ENCODE results near the gene RHO. TPM values are rescaled to one million over a fixed set of nuclear protein-coding genes. Genes with fewer than 3 reads are reported as not detected.

RHO gene
- total RNA-seq, 1 experiment from 2014 or later = not detected

GRCh38 chr3:129482721-129483120 is 45.7 kb upstream of the RHO start:
- H4K8ac ChIP-seq (replicated peaks; ENCODE audit: insufficient read length, low read depth, low read length) = no peak overlapping the region
- H3K23ac ChIP-seq (ENCODE audit: insufficient read length, low read depth, low read length) = no peak overlapping the region
- H2BK20ac ChIP-seq (ENCODE audit: low read depth, low read length, poor library complexity, severe bottlenecking) = no peak overlapping the region
- H4K20me1 ChIP-seq (ENCODE audit: control insufficient read depth, insufficient read depth, insufficient read length) = no peaks in the 10 kb centered on the region
- no peaks in the 10 kb centered on the region for H3K23me2 ChIP-seq (ENCODE audit: insufficient read length, low read depth, low read length, poor library complexity, severe bottlenecking)
- H3K27ac ChIP-seq (ENCODE audit: insufficient read length, low read depth, low read length) = no peak overlapping the region
- WGBS (ENCODE audit: extremely low coverage, insufficient read length, low lambda C conversion rate) = no CpG with 5 or more reads among the region's 1 CpG
- no peaks in the 10 kb centered on the region for H3K79me1 ChIP-seq (ENCODE audit: insufficient read depth, low read depth, low read length, poor library complexity, severe bottlenecking)
- H3K4me2 ChIP-seq (ENCODE audit: insufficient read depth, insufficient read length, low read length) = no peak overlapping the region
- H3K27me3 ChIP-seq (ENCODE audit: insufficient read depth, low read length) = no peaks in the 10 kb centered on the region
- no peak overlapping the region for H3K9ac ChIP-seq (ENCODE audit: extremely low read depth, insufficient read length, low read length)
- H3K27ac Mint-ChIP-seq = no peak overlapping the region; a peak in 1 of 7 replicates
- no peak overlapping the region for H3K18ac ChIP-seq (ENCODE audit: insufficient read length, low read depth, low read length)
- H4K5ac ChIP-seq (ENCODE audit: insufficient read length, low read depth, low read length) = no peak overlapping the region
- H3K4ac ChIP-seq (ENCODE audit: low read depth, low read length) = no peak overlapping the region
- peak; percentile 63 for TF ChIP-seq CTCF (conservative IDR thresholded peaks at IDR 0.05)
- H2AK5ac ChIP-seq (ENCODE audit: insufficient read length, low read length) = no peak overlapping the region
- DNase-seq = peak; percentile 52
- no peak overlapping the region for H3K4me3 Mint-ChIP-seq
- peaks cover 11% of the 10 kb centered on the region; the same call in 1 of the 2 replicates for H3K4me1 ChIP-seq (ENCODE audit: insufficient read depth, low read length)
- no peak overlapping the region for H2BK5ac ChIP-seq (ENCODE audit: insufficient read length, low read length)
- H3K9me3 ChIP-seq (ENCODE audit: control insufficient read depth, low read depth, low read length) = no peaks in the 10 kb centered on the region
- no peak overlapping the region for H4K91ac ChIP-seq (ENCODE audit: insufficient read length, low read depth, low read length)
- peaks cover 45 to 51% of the 10 kb centered on the region in 2 experiments for H3K4me1 Mint-ChIP-seq
- H3K56ac ChIP-seq (ENCODE audit: insufficient read length, low read depth, low read length) = no peak overlapping the region
- H3K9me3 Mint-ChIP-seq = no peaks in the 10 kb centered on the region; a peak in 1 of 5 replicates
- no peak overlapping the region for H2BK120ac ChIP-seq (ENCODE audit: low read depth, low read length, poor library complexity, severe bottlenecking)
- no peak overlapping the region for H2BK12ac ChIP-seq (ENCODE audit: insufficient read length, low read depth, low read length)
- no peaks in the 10 kb centered on the region for H3K27me3 Mint-ChIP-seq (ENCODE audit: low read depth)
- H2AFZ ChIP-seq (ENCODE audit: low read length) = no peak overlapping the region
- H2BK15ac ChIP-seq (ENCODE audit: low read depth, low read length) = no peak overlapping the region
- H3K79me2 ChIP-seq (ENCODE audit: insufficient read depth, low read length) = no peaks in the 10 kb centered on the region
- peaks cover 8 to 41% (median 31%) of the 10 kb centered on the region in 3 experiments for H3K36me3 Mint-ChIP-seq (ENCODE audit: insufficient read depth in 1 of 3, low read depth in 3 of 3)
- H3T11ph ChIP-seq (ENCODE audit: low read length) = no peak overlapping the region
- no peak overlapping the region for H3K14ac ChIP-seq (ENCODE audit: insufficient read depth, low read length)
